Measurements from ENCODE around the gene SYNE2. TPM values are rescaled to one million over a fixed set of nuclear protein-coding genes. Genes with fewer than 3 reads are reported as not detected.

The SYNE2 gene
- total RNA-seq, 4 donors from 2014 or later, result 101 to 162 (median 114) TPM

DNA sequence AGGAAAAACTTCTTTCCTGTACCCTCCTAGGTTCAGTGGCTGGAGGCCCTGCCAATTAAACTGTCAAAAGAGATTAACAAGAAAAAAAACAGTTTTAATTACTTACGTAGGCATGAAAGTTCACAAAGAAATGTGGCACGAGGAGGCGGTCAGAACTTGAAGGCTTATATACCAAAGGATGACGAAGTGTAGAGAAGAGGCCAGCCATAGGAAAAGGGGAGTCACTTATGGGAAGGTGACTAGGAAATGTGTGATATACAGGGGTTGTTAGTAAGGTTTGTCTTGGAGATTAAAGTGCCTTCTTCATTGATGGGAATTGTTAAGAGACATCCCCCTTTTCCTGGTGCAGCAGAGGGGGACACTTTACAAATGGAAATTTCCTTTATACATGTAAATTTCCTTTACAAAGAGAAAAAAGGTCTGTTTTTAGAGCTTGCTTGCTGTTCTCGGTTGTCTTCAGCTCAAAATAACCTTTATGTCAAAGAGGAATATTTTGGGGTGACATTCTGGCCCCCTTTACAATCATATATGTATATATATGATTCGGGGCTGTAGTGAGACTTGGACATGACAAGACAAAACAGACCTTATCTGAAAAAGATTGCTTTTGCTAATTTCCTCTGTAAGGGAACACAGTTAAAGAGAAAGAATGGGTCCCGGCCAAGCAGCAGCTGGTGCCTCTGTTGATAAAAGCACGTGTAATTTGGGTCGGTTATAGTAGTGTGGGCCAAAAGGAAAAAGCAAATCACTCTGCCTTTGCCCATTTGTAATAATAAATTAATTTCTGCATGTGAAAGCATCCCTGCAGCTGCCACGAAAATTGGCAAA is 38.6 kb downstream of the SYNE2 start:
- H3K27ac ChIP-seq, result peak overlapping the region; percentile 59 to 75
- TF ChIP-seq POLR2A (IDR thresholded peaks at IDR 0.05), result no peak
- TF ChIP-seq, protein P1, sequence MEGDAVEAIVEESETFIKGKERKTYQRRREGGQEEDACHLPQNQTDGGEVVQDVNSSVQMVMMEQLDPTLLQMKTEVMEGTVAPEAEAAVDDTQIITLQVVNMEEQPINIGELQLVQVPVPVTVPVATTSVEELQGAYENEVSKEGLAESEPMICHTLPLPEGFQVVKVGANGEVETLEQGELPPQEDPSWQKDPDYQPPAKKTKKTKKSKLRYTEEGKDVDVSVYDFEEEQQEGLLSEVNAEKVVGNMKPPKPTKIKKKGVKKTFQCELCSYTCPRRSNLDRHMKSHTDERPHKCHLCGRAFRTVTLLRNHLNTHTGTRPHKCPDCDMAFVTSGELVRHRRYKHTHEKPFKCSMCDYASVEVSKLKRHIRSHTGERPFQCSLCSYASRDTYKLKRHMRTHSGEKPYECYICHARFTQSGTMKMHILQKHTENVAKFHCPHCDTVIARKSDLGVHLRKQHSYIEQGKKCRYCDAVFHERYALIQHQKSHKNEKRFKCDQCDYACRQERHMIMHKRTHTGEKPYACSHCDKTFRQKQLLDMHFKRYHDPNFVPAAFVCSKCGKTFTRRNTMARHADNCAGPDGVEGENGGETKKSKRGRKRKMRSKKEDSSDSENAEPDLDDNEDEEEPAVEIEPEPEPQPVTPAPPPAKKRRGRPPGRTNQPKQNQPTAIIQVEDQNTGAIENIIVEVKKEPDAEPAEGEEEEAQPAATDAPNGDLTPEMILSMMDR (IDR thresholded peaks at IDR 0.05), result no peak
- no peaks in the 10 kb centered on the region for H3K4me1 ChIP-seq

DNA sequence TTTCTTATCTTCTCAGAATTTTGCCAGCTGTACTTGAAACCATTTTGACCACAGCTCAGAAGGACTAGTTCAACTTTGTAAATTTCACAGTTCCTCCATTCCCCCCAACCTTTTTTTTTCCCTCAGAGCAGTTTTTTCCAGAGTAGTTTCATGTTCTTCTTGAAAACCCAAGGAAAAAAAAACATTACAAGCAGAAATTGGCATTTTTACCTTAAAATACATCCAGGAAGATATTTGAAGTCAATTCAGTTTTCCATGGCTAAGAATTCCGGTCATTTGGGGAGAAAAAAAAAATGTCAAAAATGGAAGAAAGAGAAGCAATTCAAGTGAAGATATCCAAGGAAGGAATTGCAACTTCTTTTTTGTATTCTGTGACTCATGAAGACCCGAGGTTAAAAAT is 39.5 kb downstream of the SYNE2 start:
- Histone ChIP-seq H3K36me3 (no peaks in the 10 kb centered on the region), H3K27me3 (no peaks in the 10 kb centered on the region), H3K27ac (peak overlapping the region; percentile 13 to 75), H3K4me1 (no peaks in the 10 kb centered on the region), H3K4me3 (no peak overlapping the region), H3K9me3 (no peaks in the 10 kb centered on the region)
- TF ChIP-seq, protein P1 (IDR thresholded peaks at IDR 0.05), result no peak
- no peak for TF ChIP-seq POLR2A (IDR thresholded peaks at IDR 0.05)
- intact Hi-C loops (cut with DNase I; ENCODE audit: low total_unique reads), result no loop called here
- no peak for DNase-seq

More for the DNA sequence above, 38.6 kb downstream of the SYNE2 start:
- no peak for DNase-seq
- Histone ChIP-seq H3K36me3 (no peaks in the 10 kb centered on the region), H3K9me3 (no peaks in the 10 kb centered on the region), H3K4me3 (no peak overlapping the region), H3K27me3 (no peaks in the 10 kb centered on the region)
- intact Hi-C loops (cut with DNase I; ENCODE audit: low total_unique reads), result no loop called here

DNA sequence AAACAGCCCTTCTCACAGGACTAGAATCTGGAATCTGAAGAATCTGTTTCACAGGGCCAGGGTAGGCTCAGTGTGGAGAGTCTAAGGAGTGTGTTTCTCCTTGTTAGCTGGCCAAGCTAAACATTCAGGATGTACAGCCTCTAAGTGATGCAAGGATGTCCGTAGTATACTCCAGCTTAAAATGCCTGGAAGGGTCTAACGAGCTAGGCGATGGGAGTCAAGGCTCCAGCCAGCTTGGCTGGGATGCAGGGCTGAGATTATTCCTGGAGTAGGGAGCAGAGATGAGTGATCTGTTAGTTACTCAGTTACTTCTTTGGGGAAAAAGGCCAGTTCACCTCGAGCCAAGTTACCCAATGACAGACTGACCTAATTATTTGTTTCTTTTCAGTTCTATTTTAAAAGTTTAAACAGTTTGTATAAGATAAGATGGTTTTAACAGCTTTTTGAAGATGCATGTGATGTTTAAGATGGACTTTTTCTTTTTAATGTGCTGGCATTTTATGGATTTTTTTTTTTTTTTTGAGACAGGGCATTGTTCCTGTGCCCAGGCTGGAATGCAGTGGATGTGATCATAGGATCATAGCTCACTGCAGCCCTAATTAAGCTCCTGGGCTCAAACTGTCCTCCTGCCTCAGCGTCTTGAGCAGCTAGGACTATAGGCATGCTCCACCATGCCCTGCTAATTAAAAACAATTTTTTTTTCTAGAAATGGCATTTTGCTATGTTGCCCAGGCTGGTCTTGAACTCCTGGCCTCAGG is 41.1 kb downstream of the SYNE2 start:
- Histone ChIP-seq H3K4me3 (no peak overlapping the region), H3K9me3 (no peaks in the 10 kb centered on the region), H3K27me3 (no peaks in the 10 kb centered on the region), H3K27ac (peak overlapping the region; percentile 41 to 75), H3K36me3 (no peaks in the 10 kb centered on the region), H3K4me1 (no peaks in the 10 kb centered on the region)
- intact Hi-C loops (cut with DNase I; ENCODE audit: low total_unique reads), result no loop called here
- TF ChIP-seq POLR2A (IDR thresholded peaks at IDR 0.05), result no peak
- DNase-seq, result peak; percentile 72 to 77

DNA sequence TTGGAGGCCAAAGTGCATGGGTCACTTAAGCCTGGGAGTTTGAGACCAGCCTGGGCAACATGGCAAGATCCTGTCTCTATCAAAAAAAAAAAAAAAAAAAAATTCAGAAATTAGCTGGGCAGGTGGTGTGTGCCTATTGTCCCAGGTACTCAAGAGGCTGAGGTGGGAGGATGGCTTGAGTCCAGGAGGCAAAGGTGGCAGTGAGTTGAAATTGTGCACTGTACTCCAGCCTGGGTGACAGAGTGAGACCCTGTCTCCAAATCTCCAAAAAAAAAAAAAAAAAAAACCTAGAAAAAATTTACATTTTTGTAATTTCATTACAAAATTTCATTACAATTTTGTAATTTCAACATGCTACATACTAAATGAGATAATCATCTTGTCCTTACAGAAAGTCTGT is 42.7 kb downstream of the SYNE2 start:
- no peaks in the 10 kb centered on the region for H3K9me3 ChIP-seq
- DNase-seq, result no peak
- no peaks in the 10 kb centered on the region for H3K27me3 ChIP-seq
- no peaks in the 10 kb centered on the region for H3K4me1 ChIP-seq
- no peak for TF ChIP-seq POLR2A (IDR thresholded peaks at IDR 0.05)
- TF ChIP-seq, protein P1 (IDR thresholded peaks at IDR 0.05), result no peak
- intact Hi-C loops (cut with DNase I; ENCODE audit: low total_unique reads), result no loop called here
- H3K27ac ChIP-seq, result peak overlapping the region; percentile 57 to 75
- H3K36me3 ChIP-seq, result no peaks in the 10 kb centered on the region
- no peak overlapping the region for H3K4me3 ChIP-seq

DNA sequence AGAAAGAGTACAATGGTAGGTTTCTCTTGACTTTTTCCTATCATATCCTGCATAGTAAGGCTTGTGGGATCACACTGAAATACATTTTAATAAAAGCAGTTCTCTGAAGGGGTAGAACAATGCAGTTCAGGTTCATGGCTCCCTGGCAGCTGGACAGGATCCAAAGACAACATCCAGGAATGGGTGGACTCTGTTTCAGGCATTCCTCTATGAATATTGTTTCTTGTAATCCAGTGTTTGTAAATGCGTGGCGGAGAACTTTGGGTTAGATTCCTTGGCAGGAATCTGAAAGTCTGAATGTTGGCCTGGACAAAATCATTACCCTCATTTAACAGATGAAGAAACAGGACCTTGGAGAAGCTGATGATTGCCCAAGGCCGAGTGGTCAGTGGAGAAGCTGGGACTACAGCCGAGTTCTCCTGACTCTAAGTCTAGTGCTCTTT is 43.5 kb downstream of the SYNE2 start:
- no peak for TF ChIP-seq POLR2A (IDR thresholded peaks at IDR 0.05)
- TF ChIP-seq, protein P1 (IDR thresholded peaks at IDR 0.05), result no peak
- H3K9me3 ChIP-seq, result no peaks in the 10 kb centered on the region
- no peak overlapping the region for H3K4me3 ChIP-seq
- no peaks in the 10 kb centered on the region for H3K27me3 ChIP-seq
- intact Hi-C loops (cut with DNase I; ENCODE audit: low total_unique reads), result no loop called here
- H3K4me1 ChIP-seq, result no peaks in the 10 kb centered on the region
- peak overlapping the region; percentile 57 to 75 for H3K27ac ChIP-seq
- peak; percentile 32 to 69 for DNase-seq
- H3K36me3 ChIP-seq, result no peaks in the 10 kb centered on the region
